Gastrocnemius medialis (tissue), 4 donors: ENCODE data around the gene CACNA1S. TPM values are rescaled to one million over a fixed set of nuclear protein-coding genes. Genes with fewer than 3 reads are reported as not detected.

Experiments used
- ATAC-seq, 2 donors: fragments of 150-250 bp; one replicate each; pipeline ENCODE4 v1.9.1; 2016
- DNase-seq, 2 donors: peaks; one replicate each; pipeline ENCODE4 v3.0.0-alpha.2; 2019
- H3K27ac ChIP-seq, 4 donors: fragments of 200-600 bp; sonication (generic); 1 replicate in 1 of 4; 2 replicates in 3 of 4; pipeline ENCODE4 v1.5.1; 2016 to 2018; ENCODE audit warnings: mild to moderate bottlenecking in 2 of 4, moderate library complexity in 1 of 4
- H3K27me3 ChIP-seq, 3 donors: fragments of 200-600 bp; sonication (generic) in 2 of 3; 1 replicate in 1 of 3; 2 replicates in 2 of 3; pipeline versions ENCODE4 v1.5.1 to v1.6.0; 2016 to 2019; ENCODE audit warnings: mild to moderate bottlenecking in 1 of 3, moderate library complexity in 1 of 3
- H3K36me3 ChIP-seq, 2 donors: fragments of 200-600 bp; sonication (generic) in 1 of 2; one replicate each; pipeline ENCODE4 v1.5.1; 2017 to 2018
- H3K4me1 ChIP-seq, 2 donors: fragments of 200-600 bp; sonication (generic) in 1 of 2; one replicate each; pipeline ENCODE4 v1.5.1; 2016 to 2017; ENCODE audit warnings: mild to moderate bottlenecking in 2 of 2
- H3K4me3 ChIP-seq, 4 donors: fragments of 200-600 bp; sonication (generic) in 3 of 4; 1 replicate in 1 of 4; 2 replicates in 3 of 4; pipeline ENCODE4 v1.5.1; 2016 to 2019; ENCODE audit warnings: mild to moderate bottlenecking in 2 of 4
- H3K9me3 ChIP-seq, 3 donors: fragments of 200-600 bp; sonication (generic) in 2 of 3; 1 replicate in 1 of 3; 2 replicates in 2 of 3; pipeline ENCODE4 v1.5.1; 2016 to 2019
- CTCF ChIP-seq, 5 experiments: fragments of 450-650 bp in 3 of 5; fragments of 200-600 bp in 2 of 5; sonication (generic) in 2 of 5; IDR thresholded peaks in 4 of 5; conservative IDR thresholded peaks in 1 of 5; 1 replicate in 4 of 5; 2 replicates in 1 of 5; pipeline ENCODE4 v1.5.1; 2016 to 2019; ENCODE audit warnings: antibody characterized with exemption in 5 of 5, mild to moderate bottlenecking in 3 of 5, moderate library complexity in 3 of 5
- POLR2A ChIP-seq, 2 donors: fragments of 450-650 bp; IDR thresholded peaks; one replicate each; pipeline ENCODE4 v1.6.1; 2017; ENCODE audit warnings: antibody characterized with exemption in 2 of 2, mild to moderate bottlenecking in 2 of 2, moderate library complexity in 2 of 2
- in situ Hi-C, 4 donors: fragments of 200-750 bp; cut with MboI; loops; one replicate each; pipeline versions ENCODE4 v1.15.0 to v1.8.0; 2017; ENCODE audit warnings: low sequenced_read_pairs in 4 of 4
- intact Hi-C: fragments of 100-400 bp; cut with DNase I; formaldehyde crosslinking; loops from one replicate; pipeline ENCODE4 v1.15.1; 2023; ENCODE audit warnings: low total_unique reads
- total RNA-seq, 4 donors: library from RNA; depleted of rRNA; stranded (reverse); fragments of >200 nt; gene quantifications; one replicate each; pipeline versions ENCODE4 v1.1.0 to v1.2.3, GENCODE V29; 2016

Gene CACNA1S
- total RNA-seq, 4 donors from 2014 or later: 74.3 to 93.5 (median 81.2) TPM

GRCh38 chr1:201085902-201086735, 26.1 kb downstream of the CACNA1S start:
- in situ Hi-C loops: loop anchor here in 1 of 4 donors (5.0 kb wide), 1 partner anchor 36 kb away; no protein-coding TSS in a partner anchor
- TF ChIP-seq CTCF (IDR thresholded peaks at IDR 0.05 in 4 of 5, conservative IDR thresholded peaks at IDR 0.05 in 1 of 5) (peak; percentile 82 to 87 (median 85)), POLR2A (IDR thresholded peaks at IDR 0.05) (no peak)
- intact Hi-C loops: loop anchor here (1.0 to 5.0 kb wide), 2 partner anchors 28 to 136 kb away; no protein-coding TSS in a partner anchor

GRCh38 chr1:201084295-201084694, 27.9 kb downstream of the CACNA1S start:
- TF ChIP-seq POLR2A (IDR thresholded peaks at IDR 0.05) (no peak), CTCF (IDR thresholded peaks at IDR 0.05 in 4 of 5, conservative IDR thresholded peaks at IDR 0.05 in 1 of 5) (no peak)
- H3K36me3 ChIP-seq: peaks cover 0 to 17% of the 10 kb centered on the region in 2 donors
- H3K27me3 ChIP-seq: no peaks in the 10 kb centered on the region
- in situ Hi-C loops (loop anchor here in 2 of 4 donors (5.0 kb wide), 1 partner anchor 33 kb away; no protein-coding TSS in a partner anchor), intact Hi-C loops (no loop called here)
- ATAC-seq: no peak
- H3K9me3 ChIP-seq: no peaks in the 10 kb centered on the region
- H3K4me3 ChIP-seq: no peak overlapping the region
- peaks cover 0 to 2% of the 10 kb centered on the region in 2 donors for H3K4me1 ChIP-seq
- no peak for DNase-seq
- peak overlapping the region in 2 of 4 donors; percentile 38 to 94 for H3K27ac ChIP-seq

More at GRCh38 chr1:201085902-201086735, 26.1 kb downstream of the CACNA1S start:
- DNase-seq (peak in 1 of 2 donors; percentile 82), ATAC-seq (peak; percentile 62 to 87)
- peaks cover 15 to 20% of the 10 kb centered on the region in 2 donors for H3K4me1 ChIP-seq
- H3K36me3 ChIP-seq: peaks cover 0 to 15% of the 10 kb centered on the region in 2 donors
- no peaks in the 10 kb centered on the region for H3K9me3 ChIP-seq
- H3K4me3 ChIP-seq: no peak overlapping the region
- H3K27ac ChIP-seq: peak overlapping the region; percentile 14 to 98 (median 96)
- no peaks in the 10 kb centered on the region for H3K27me3 ChIP-seq

GRCh38 chr1:201083741-201084140, 28.5 kb downstream of the CACNA1S start:
- no peaks in the 10 kb centered on the region for H3K4me1 ChIP-seq
- ATAC-seq (no peak), DNase-seq (no peak)
- H3K27ac ChIP-seq: peak overlapping the region in 2 of 4 donors; percentile 14 to 51
- H3K4me3 ChIP-seq: no peak overlapping the region
- intact Hi-C loops (no loop called here), in situ Hi-C loops (loop anchor here in 2 of 4 donors (5.0 kb wide), 1 partner anchor 34 kb away; no protein-coding TSS in a partner anchor)
- no peak for TF ChIP-seq CTCF (IDR thresholded peaks at IDR 0.05 in 4 of 5, conservative IDR thresholded peaks at IDR 0.05 in 1 of 5)
- TF ChIP-seq POLR2A (IDR thresholded peaks at IDR 0.05): no peak
- no peaks in the 10 kb centered on the region for H3K27me3 ChIP-seq
- H3K9me3 ChIP-seq: no peaks in the 10 kb centered on the region
- H3K36me3 ChIP-seq: peaks cover 0 to 17% of the 10 kb centered on the region in 2 donors

- ATAC-seq (no peak), DNase-seq (no peak)
- H3K9me3 ChIP-seq: no peaks in the 10 kb centered on the region
- in situ Hi-C loops (loop anchor here in 2 of 4 donors (5.0 kb wide), 1 partner anchor 37 kb away; no protein-coding TSS in a partner anchor), intact Hi-C loops (no loop called here)
- H3K4me3 ChIP-seq: no peak overlapping the region
- TF ChIP-seq CTCF (IDR thresholded peaks at IDR 0.05 in 4 of 5, conservative IDR thresholded peaks at IDR 0.05 in 1 of 5) (no peak), POLR2A (IDR thresholded peaks at IDR 0.05) (no peak)
- H3K4me1 ChIP-seq: no peaks in the 10 kb centered on the region
- H3K27me3 ChIP-seq: no peaks in the 10 kb centered on the region
- H3K27ac ChIP-seq: peak overlapping the region in 1 of 4 donors; percentile 51
- peaks cover 0 to 36% of the 10 kb centered on the region in 2 donors for H3K36me3 ChIP-seq
Measured at GRCh38 chr1:201080135-201080534, 32.1 kb downstream of the CACNA1S start.
